GM12878 (cell line): ENCODE results near the gene GALNT18. TPM values are rescaled to one million over a fixed set of nuclear protein-coding genes. Genes with fewer than 3 reads are reported as not detected.

Source experiments
- ATAC-seq: fragments of 200-7000 bp; cut with Tn5 transposase; 3 replicates; pipeline ENCODE4 v1.9.1; 2020; ENCODE audit warnings: mild to moderate bottlenecking, moderate library complexity
- BruUV-seq: library from RNA; stranded (reverse); fragments of 400-500 nt; replicated peaks from 2 replicates; lab custom pipeline; 2021; lab: Mats Ljungman, UMichigan
- CTCF ChIA-PET: fragments of 300-600 bp; sonication (Branson Sonifier 250); formaldehyde crosslinking; extraction: SDS; loops from one replicate; lab custom pipeline; 2021; ENCODE audit warnings: inconsistent platforms; lab: Yijun Ruan, JAX
- POLR2A ChIA-PET: fragments of 350-600 bp; formaldehyde crosslinking; extraction: SDS; loops from one replicate; lab custom pipeline; 2021; ENCODE audit warnings: inconsistent platforms; lab: Charles Lee
- RAD21 ChIA-PET: fragments of 300-600 bp; sonication (Branson Sonifier 250); formaldehyde crosslinking; loops from one replicate; lab custom pipeline; 2023; ENCODE audit warnings: antibody characterized with exemption; ENCODE audit not compliant: unreplicated experiment; lab: Charles Lee
- SMC1A ChIA-PET: fragments of 300-600 bp; sonication (Branson Sonifier 250); formaldehyde crosslinking; loops from one replicate; lab custom pipeline; 2023; ENCODE audit not compliant: unreplicated experiment, uncharacterized antibody; lab: Charles Lee
- DNase-seq: peaks from one replicate; pipeline ENCODE4 v3.0.0-alpha.2; 2011; ENCODE audit warnings: low read depth, low spot score
- FAIRE-seq: peaks from 3 replicates; lab custom pipeline; 2011; peaks lifted over from hg19 to GRCh38; lab: Jason Lieb, UNC
- H2AFZ ChIP-seq: 2 replicates; pipeline ENCODE4 v1.6.0; 2011; ENCODE audit warnings: low read depth, low read length, control low read depth; ENCODE audit not compliant: control insufficient read depth
- H3K27ac ChIP-seq: 2 replicates; pipeline ENCODE4 v1.5.1; 2011; ENCODE audit warnings: control low read depth; ENCODE audit not compliant: control insufficient read depth, insufficient read depth
- H3K27me3 ChIP-seq, 2 experiments: replicated peaks in 1 of 2; 2 replicates each; pipeline versions ENCODE4 v1.6.0 to v1.6.1; 2011; ENCODE audit warnings: low read length in 1 of 2; ENCODE audit not compliant: control insufficient read depth in 2 of 2, insufficient read depth in 2 of 2
- H3K36me3 ChIP-seq, 2 experiments: 2 replicates each; pipeline ENCODE4 v1.5.1; 2011; ENCODE audit warnings: low read length in 1 of 2; ENCODE audit not compliant: control insufficient read depth in 2 of 2, insufficient read depth in 2 of 2
- H3K4me1 ChIP-seq: 2 replicates; pipeline ENCODE4 v1.6.1; 2011; ENCODE audit warnings: mild to moderate bottlenecking, low read length, moderate library complexity, mixed read lengths; ENCODE audit not compliant: control insufficient read depth, insufficient read depth
- H3K4me2 ChIP-seq: 2 replicates; pipeline ENCODE4 v1.6.0; 2011; ENCODE audit warnings: control low read depth; ENCODE audit not compliant: control insufficient read depth, insufficient read depth
- H3K4me3 ChIP-seq: fragments of 200-600 bp; sonication (generic); 2 replicates; pipeline ENCODE4 v1.5.1; 2016
- H3K79me2 ChIP-seq: 2 replicates; pipeline ENCODE4 v1.6.0; 2011; ENCODE audit warnings: low read length; ENCODE audit not compliant: control insufficient read depth, insufficient read depth
- H3K9ac ChIP-seq: 2 replicates; pipeline ENCODE4 v1.8.0; 2011; ENCODE audit warnings: low read length, control low read depth, mixed read lengths; ENCODE audit not compliant: control insufficient read depth, insufficient read depth
- H3K9me3 ChIP-seq: replicated peaks from 3 replicates; pipeline ENCODE4 v1.5.1; 2011; ENCODE audit warnings: mild to moderate bottlenecking, low read length; ENCODE audit not compliant: control insufficient read depth, insufficient read depth
- H4K20me1 ChIP-seq: 2 replicates; pipeline ENCODE4 v1.6.0; 2011; ENCODE audit not compliant: control insufficient read depth, insufficient read depth
- CBX3 ChIP-seq: fragments of 200-600 bp; sonication (generic); IDR thresholded peaks from 2 replicates; pipeline ENCODE4 v1.6.1; 2016; ENCODE audit warnings: low read depth, borderline replicate concordance
- EGR1 ChIP-seq, 2 experiments: IDR thresholded peaks; 1 replicate in 1 of 2; 2 replicates in 1 of 2; pipeline ENCODE4 v1.6.1; 2011 to 2012; ENCODE audit warnings: low read depth in 2 of 2, low read length in 2 of 2, borderline replicate concordance in 1 of 2, mild to moderate bottlenecking in 1 of 2, moderate library complexity in 1 of 2
- HCFC1 ChIP-seq: fragments of 150-350 bp; IDR thresholded peaks from 2 replicates; pipeline ENCODE4 v1.6.1; 2014; ENCODE audit warnings: low read length
- SIN3A ChIP-seq: IDR thresholded peaks from 2 replicates; pipeline ENCODE4 v1.6.1; 2012; ENCODE audit warnings: low read depth, low read length, improper control_type of control experiment
- TAF1 ChIP-seq: IDR thresholded peaks from 2 replicates; pipeline ENCODE4 v1.6.1; 2011; ENCODE audit warnings: mild to moderate bottlenecking, low read depth, low read length, borderline replicate concordance
- YBX1 ChIP-seq: fragments of 450-650 bp; IDR thresholded peaks from 2 replicates; pipeline ENCODE4 v1.6.1; 2016; ENCODE audit warnings: antibody characterized with exemption
- ZBED1 ChIP-seq: IDR thresholded peaks from 2 replicates; pipeline ENCODE4 v1.6.1; 2016; ENCODE audit warnings: borderline replicate concordance
- ZNF217 ChIP-seq: fragments of 450-650 bp; IDR thresholded peaks from 2 replicates; pipeline ENCODE4 v1.6.1; 2017; ENCODE audit warnings: antibody characterized with exemption, mild to moderate bottlenecking
- WGBS: methylation state at CpG from one replicate; pipeline ENCODE4 v1.1.6; 2016; ENCODE audit warnings: low lambda C conversion rate; ENCODE audit not compliant: insufficient replicate concordance, insufficient coverage; ENCODE audit errors: missing lambda C conversion rate; 5-methylcytosine and 5-hydroxymethylcytosine counted together
- in situ Hi-C: fragments of 300-500 bp; cut with MboI; formaldehyde crosslinking; loops from 9 replicates; pipeline ENCODE4 v1.14.3; 2018; ENCODE audit warnings: mixed read lengths
- intact Hi-C: fragments of 100-400 bp; cut with micrococcal nuclease; formaldehyde crosslinking; loops from one replicate; pipeline ENCODE4 v1.14.2; 2022; ENCODE audit not compliant: unreplicated experiment
- polyA plus RNA-seq, 11 experiments: library from polyadenylated mRNA; depleted of rRNA in 4 of 11; unstranded in 6 of 11; stranded (reverse) in 5 of 11; fragments of >200 nt; fragmentation: Nextera tagmentation in 4 of 11; fragmentation: Illumina TruSeq in 1 of 11; extraction: Ambion mirVana in 4 of 11; extraction: Trizol in 1 of 11; gene quantifications; 1 replicate in 1 of 11; 2 replicates in 10 of 11; pipeline versions ENCODE4 v1.2.1 to v1.2.3, GENCODE V29; 2011 to 2016; ENCODE audit warnings: inconsistent platforms in 2 of 11, missing spikeins in 2 of 11, low read depth in 1 of 11
- total RNA-seq, 4 experiments: library from RNA; depleted of rRNA in 3 of 4; stranded (reverse); fragments of >200 nt in 3 of 4; fragmentation: Illumina TruSeq in 1 of 4; extraction: Trizol in 1 of 4; gene quantifications; 2 replicates each; pipeline versions ENCODE4 v1.2.1 to v1.2.3, GENCODE V29; 2013 to 2021
- TF ChIP-seq, protein P1 (sequence below): IDR thresholded peaks from 2 replicates; pipeline ENCODE4 v1.6.1; 2012; ENCODE audit warnings: low read depth, low read length, improper control_type of control experiment
- TF ChIP-seq, protein P2 (sequence below), 3 experiments: IDR thresholded peaks in 2 of 3; conservative IDR thresholded peaks in 1 of 3; 2 replicates each; pipeline ENCODE4 v1.5.1; 2011; ENCODE audit warnings: low read depth in 3 of 3, low read length in 3 of 3, mild to moderate bottlenecking in 3 of 3, control low read depth in 2 of 3, moderate library complexity in 2 of 3, inconsistent platforms in 1 of 3, mixed read lengths in 1 of 3; ENCODE audit not compliant: control insufficient read depth in 2 of 3, insufficient read depth in 1 of 3; ENCODE audit errors: extremely low read depth in 1 of 3
- TF ChIP-seq, protein P3 (sequence below): IDR thresholded peaks from 2 replicates; pipeline ENCODE4 v1.6.1; 2012; ENCODE audit warnings: mild to moderate bottlenecking, low read depth, low read length

The GALNT18 gene
- total and polyA plus RNA-seq, 10 of the 15 experiments (the other 5 are each of a cell fraction or from before 2014, with no cell fraction given), result 1.2 to 14.2 (median 6.3) TPM

DNA sequence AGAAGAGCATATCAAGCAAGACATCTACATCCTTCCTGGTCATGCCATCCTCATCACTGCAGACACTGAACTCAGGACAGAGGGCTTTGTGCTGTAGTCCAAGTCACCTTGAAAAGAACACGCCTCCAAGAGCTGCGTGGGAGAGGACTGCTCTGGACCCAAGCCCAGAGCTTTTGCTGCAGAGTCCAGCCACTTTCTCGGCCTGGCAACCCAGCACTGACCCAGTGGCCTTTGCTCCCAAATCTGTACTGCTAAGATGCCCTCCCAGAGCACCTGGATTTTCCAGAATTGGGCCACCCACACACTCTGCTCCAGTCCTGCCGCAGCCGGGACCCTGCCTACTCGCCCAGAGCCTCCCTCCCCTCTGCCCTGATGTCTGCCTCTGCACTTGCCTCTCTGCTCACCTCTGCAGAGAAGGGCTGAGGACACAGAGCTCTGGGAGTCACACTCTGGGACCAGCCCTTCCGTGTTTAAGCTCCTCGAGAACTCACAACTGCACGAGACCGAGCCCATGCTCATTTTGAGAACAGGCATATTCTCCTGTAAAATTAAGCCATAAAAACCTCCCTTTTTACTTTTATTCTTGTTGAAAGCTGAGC lies 185.0 kb downstream of the GALNT18 start:
- H3K4me2 ChIP-seq, result no peak overlapping the region
- no peaks in the 10 kb centered on the region for H4K20me1 ChIP-seq
- BruUV-seq, result no TSS peak
- H3K9ac ChIP-seq, result no peak overlapping the region
- H3K27me3 ChIP-seq, result no peaks in the 10 kb centered on the region
- peaks cover 0 to 4% of the 10 kb centered on the region in 2 experiments; a peak in 1 of 4 replicates for H3K36me3 ChIP-seq
- ATAC-seq, result no peak
- 70% methylated on average over 10 of the region's 10 CpGs for WGBS
- H2AFZ ChIP-seq, result no peak overlapping the region
- no peak overlapping the region for H3K27ac ChIP-seq
- no peak for FAIRE-seq
- in situ Hi-C loops, result no loop called here
- no peak overlapping the region for H3K4me3 ChIP-seq
- intact Hi-C loops, result no loop called here
- SMC1A ChIA-PET, result interaction anchor here (0.6 kb wide), 1 partner anchor 16 kb away, joined by 3 read pairs; no protein-coding TSS in a partner anchor
- no peak for TF ChIP-seq YBX1
- no peak for TF ChIP-seq ZNF217
- TF ChIP-seq, all 136 proteins: peak for 0
- DNase-seq, result no peak
- H3K4me1 ChIP-seq, result no peaks in the 10 kb centered on the region
- RAD21 ChIA-PET, result no interaction called here
- POLR2A ChIA-PET, result no interaction called here
- no peaks in the 10 kb centered on the region for H3K79me2 ChIP-seq
- H3K9me3 ChIP-seq, result no peaks in the 10 kb centered on the region
- CTCF ChIA-PET, result no interaction called here

DNA sequence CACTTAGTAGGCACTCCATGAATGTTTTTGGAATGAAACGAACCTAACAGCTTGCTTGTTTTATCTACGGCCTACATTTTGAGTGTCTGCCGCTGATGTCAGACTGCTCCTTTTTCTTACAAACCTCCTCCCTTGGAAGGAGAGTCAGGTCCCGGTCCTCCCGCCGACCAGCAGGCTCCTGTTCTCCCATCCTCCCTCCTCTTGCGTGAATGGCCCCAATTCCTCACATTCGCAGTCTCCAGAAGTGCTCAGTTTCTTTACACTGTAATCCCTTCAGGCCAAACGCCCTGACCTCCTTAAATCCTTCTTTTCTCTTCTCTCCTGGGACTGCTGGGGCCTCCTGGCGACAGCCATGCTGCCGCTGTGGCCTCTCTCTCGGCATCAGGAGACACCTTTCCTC lies 186.2 kb downstream of the GALNT18 start:
- RAD21 ChIA-PET, result no interaction called here
- Histone ChIP-seq H3K79me2 (no peaks in the 10 kb centered on the region), H3K4me2 (no peak overlapping the region), H3K9me3 (no peaks in the 10 kb centered on the region), H3K36me3 (peaks cover 0 to 4% of the 10 kb centered on the region in 2 experiments; a peak in 1 of 4 replicates), H3K4me3 (no peak overlapping the region), H3K27ac (no peak overlapping the region), H3K27me3 (no peaks in the 10 kb centered on the region), H2AFZ (no peak overlapping the region), H3K4me1 (no peaks in the 10 kb centered on the region), H4K20me1 (no peaks in the 10 kb centered on the region), H3K9ac (no peak overlapping the region)
- BruUV-seq, result no TSS peak
- intact Hi-C loops, result no loop called here
- FAIRE-seq, result no peak
- no peak for DNase-seq
- SMC1A ChIA-PET, result interaction anchor here (1.0 kb wide), 1 partner anchor 14 kb away, joined by 3 read pairs; no protein-coding TSS in a partner anchor
- in situ Hi-C loops, result no loop called here
- POLR2A ChIA-PET, result no interaction called here
- WGBS, result 53% methylated on average over 11 of the region's 12 CpGs
- CTCF ChIA-PET, result interaction anchor here (1.5 kb wide), 1 partner anchor 15 kb away, joined by 3 read pairs; no protein-coding TSS in a partner anchor
- no peak for ATAC-seq
- TF ChIP-seq, protein P1, sequence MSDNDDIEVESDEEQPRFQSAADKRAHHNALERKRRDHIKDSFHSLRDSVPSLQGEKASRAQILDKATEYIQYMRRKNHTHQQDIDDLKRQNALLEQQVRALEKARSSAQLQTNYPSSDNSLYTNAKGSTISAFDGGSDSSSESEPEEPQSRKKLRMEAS, result no peak
- no peak for TF ChIP-seq TAF1
- TF ChIP-seq CBX3, result no peak
- TF ChIP-seq, protein P2, sequence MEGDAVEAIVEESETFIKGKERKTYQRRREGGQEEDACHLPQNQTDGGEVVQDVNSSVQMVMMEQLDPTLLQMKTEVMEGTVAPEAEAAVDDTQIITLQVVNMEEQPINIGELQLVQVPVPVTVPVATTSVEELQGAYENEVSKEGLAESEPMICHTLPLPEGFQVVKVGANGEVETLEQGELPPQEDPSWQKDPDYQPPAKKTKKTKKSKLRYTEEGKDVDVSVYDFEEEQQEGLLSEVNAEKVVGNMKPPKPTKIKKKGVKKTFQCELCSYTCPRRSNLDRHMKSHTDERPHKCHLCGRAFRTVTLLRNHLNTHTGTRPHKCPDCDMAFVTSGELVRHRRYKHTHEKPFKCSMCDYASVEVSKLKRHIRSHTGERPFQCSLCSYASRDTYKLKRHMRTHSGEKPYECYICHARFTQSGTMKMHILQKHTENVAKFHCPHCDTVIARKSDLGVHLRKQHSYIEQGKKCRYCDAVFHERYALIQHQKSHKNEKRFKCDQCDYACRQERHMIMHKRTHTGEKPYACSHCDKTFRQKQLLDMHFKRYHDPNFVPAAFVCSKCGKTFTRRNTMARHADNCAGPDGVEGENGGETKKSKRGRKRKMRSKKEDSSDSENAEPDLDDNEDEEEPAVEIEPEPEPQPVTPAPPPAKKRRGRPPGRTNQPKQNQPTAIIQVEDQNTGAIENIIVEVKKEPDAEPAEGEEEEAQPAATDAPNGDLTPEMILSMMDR (IDR thresholded peaks at IDR 0.05 in 2 of 3, conservative IDR thresholded peaks at IDR 0.05 in 1 of 3; ENCODE audit: control insufficient read depth in 2 of 3, extremely low read depth in 1 of 3, insufficient read depth in 1 of 3, low read depth in 3 of 3, low read length in 3 of 3), result no peak
- TF ChIP-seq HCFC1, result no peak
- no peak for TF ChIP-seq ZBED1
- TF ChIP-seq EGR1 (IDR thresholded peaks at IDR 0.05; ENCODE audit: borderline replicate concordance in 1 of 2, low read depth in 2 of 2, low read length in 2 of 2), result no peak
- TF ChIP-seq, protein P3, sequence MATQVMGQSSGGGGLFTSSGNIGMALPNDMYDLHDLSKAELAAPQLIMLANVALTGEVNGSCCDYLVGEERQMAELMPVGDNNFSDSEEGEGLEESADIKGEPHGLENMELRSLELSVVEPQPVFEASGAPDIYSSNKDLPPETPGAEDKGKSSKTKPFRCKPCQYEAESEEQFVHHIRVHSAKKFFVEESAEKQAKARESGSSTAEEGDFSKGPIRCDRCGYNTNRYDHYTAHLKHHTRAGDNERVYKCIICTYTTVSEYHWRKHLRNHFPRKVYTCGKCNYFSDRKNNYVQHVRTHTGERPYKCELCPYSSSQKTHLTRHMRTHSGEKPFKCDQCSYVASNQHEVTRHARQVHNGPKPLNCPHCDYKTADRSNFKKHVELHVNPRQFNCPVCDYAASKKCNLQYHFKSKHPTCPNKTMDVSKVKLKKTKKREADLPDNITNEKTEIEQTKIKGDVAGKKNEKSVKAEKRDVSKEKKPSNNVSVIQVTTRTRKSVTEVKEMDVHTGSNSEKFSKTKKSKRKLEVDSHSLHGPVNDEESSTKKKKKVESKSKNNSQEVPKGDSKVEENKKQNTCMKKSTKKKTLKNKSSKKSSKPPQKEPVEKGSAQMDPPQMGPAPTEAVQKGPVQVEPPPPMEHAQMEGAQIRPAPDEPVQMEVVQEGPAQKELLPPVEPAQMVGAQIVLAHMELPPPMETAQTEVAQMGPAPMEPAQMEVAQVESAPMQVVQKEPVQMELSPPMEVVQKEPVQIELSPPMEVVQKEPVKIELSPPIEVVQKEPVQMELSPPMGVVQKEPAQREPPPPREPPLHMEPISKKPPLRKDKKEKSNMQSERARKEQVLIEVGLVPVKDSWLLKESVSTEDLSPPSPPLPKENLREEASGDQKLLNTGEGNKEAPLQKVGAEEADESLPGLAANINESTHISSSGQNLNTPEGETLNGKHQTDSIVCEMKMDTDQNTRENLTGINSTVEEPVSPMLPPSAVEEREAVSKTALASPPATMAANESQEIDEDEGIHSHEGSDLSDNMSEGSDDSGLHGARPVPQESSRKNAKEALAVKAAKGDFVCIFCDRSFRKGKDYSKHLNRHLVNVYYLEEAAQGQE, result no peak
- no peak for TF ChIP-seq SIN3A
